Non-pigmented ciliary epithelial cell (primary cell): Measurements from ENCODE around the gene CHML.

Experiments
- DNase-seq: peaks from one replicate; pipeline ENCODE4 v3.0.0-alpha.2; 2010; ENCODE audit warnings: low read depth

CHML gene

GRCh38 chr1:241617426-241617825, 22.7 kb downstream of the CHML start:
- DNase-seq, result no peak

- DNase-seq, result no peak
Measured at GRCh38 chr1:241615043-241615974, 24.9 kb downstream of the CHML start.

GRCh38 chr1:241614572-241614971, 25.6 kb downstream of the CHML start:
- no peak for DNase-seq

- DNase-seq, result no peak
Measured at GRCh38 chr1:241614144-241614543, 26.0 kb downstream of the CHML start.

- peak; percentile 88 for DNase-seq
Measured at GRCh38 chr1:241612533-241613477, 27.4 kb downstream of the CHML start.

GRCh38 chr1:241611736-241612135, 28.4 kb downstream of the CHML start:
- DNase-seq, result no peak

GRCh38 chr1:241611063-241611462, 29.1 kb downstream of the CHML start:
- DNase-seq, result no peak

GRCh38 chr1:241610056-241610815, 29.9 kb downstream of the CHML start:
- no peak for DNase-seq

GRCh38 chr1:241608379-241609033, 31.7 kb downstream of the CHML start:
- DNase-seq, result no peak

GRCh38 chr1:241607497-241607896, 32.7 kb downstream of the CHML start:
- no peak for DNase-seq

GRCh38 chr1:241606544-241606943, 33.6 kb downstream of the CHML start:
- no peak for DNase-seq

- DNase-seq, result no peak
Measured at GRCh38 chr1:241605146-241605805, 34.9 kb downstream of the CHML start.

GRCh38 chr1:241603731-241604245, 36.4 kb downstream of the CHML start:
- no peak for DNase-seq

- DNase-seq, result no peak
Measured at GRCh38 chr1:241600496-241600901, 39.7 kb downstream of the CHML start.

GRCh38 chr1:241598249-241598648, 41.9 kb downstream of the CHML start:
- no peak for DNase-seq

GRCh38 chr1:241596633-241597032, 43.5 kb downstream of the CHML start:
- DNase-seq, result no peak

- no peak for DNase-seq
Measured at GRCh38 chr1:241593186-241593585, 47.0 kb downstream of the CHML start.

- no peak for DNase-seq
Measured at GRCh38 chr1:241592273-241592958, 47.8 kb downstream of the CHML start.

GRCh38 chr1:241591736-241592135, 48.4 kb downstream of the CHML start:
- no peak for DNase-seq

- no peak for DNase-seq
Measured at GRCh38 chr1:241591317-241591716, 48.9 kb downstream of the CHML start.
